Aorta (tissue), 5 donors: ENCODE data around the gene ADGRB3. TPM values are rescaled to one million over a fixed set of nuclear protein-coding genes. Genes with fewer than 3 reads are reported as not detected.

Experiments
- ATAC-seq: fragments of 200-7000 bp; cut with Tn5 transposase; one replicate; pipeline ENCODE4 v1.9.1; 2022; ENCODE audit warnings: moderate library complexity; ENCODE audit not compliant: low FRiP score
- DNase-seq, 2 donors: peaks; one replicate each; pipeline ENCODE4 v3.0.0-alpha.2; 2020
- H3K27ac ChIP-seq, 2 donors: one replicate each; pipeline ENCODE4 v1.5.1; 2013; ENCODE audit warnings: low read length in 2 of 2, mild to moderate bottlenecking in 2 of 2, moderate library complexity in 2 of 2, control low read depth in 1 of 2, inconsistent platforms in 1 of 2, low read depth in 1 of 2
- H3K27me3 ChIP-seq, 2 donors: one replicate each; pipeline ENCODE4 v1.6.1; 2013; ENCODE audit warnings: control low read depth in 1 of 2, low read length in 1 of 2, mild to moderate bottlenecking in 1 of 2, moderate library complexity in 1 of 2; ENCODE audit not compliant: insufficient read depth in 2 of 2, control insufficient read depth in 1 of 2
- H3K36me3 ChIP-seq, 2 donors: one replicate each; pipeline ENCODE4 v1.6.1; 2013; ENCODE audit warnings: control low read depth in 1 of 2, low read length in 1 of 2, mild to moderate bottlenecking in 1 of 2; ENCODE audit not compliant: insufficient read depth in 2 of 2, control insufficient read depth in 1 of 2
- H3K4me1 ChIP-seq, 2 donors: one replicate each; pipeline ENCODE4 v1.6.1; 2013; ENCODE audit warnings: low read length in 2 of 2, control low read depth in 1 of 2, mild to moderate bottlenecking in 1 of 2, moderate library complexity in 1 of 2; ENCODE audit not compliant: insufficient read depth in 2 of 2, control insufficient read depth in 1 of 2
- H3K4me3 ChIP-seq, 2 donors: one replicate each; pipeline ENCODE4 v1.5.1; 2013; ENCODE audit warnings: low read length in 2 of 2, control low read depth in 1 of 2, mild to moderate bottlenecking in 1 of 2
- H3K9me3 ChIP-seq: one replicate; pipeline ENCODE4 v1.6.1; 2013; ENCODE audit warnings: mild to moderate bottlenecking, low read length; ENCODE audit not compliant: control insufficient read depth
- WGBS, 2 donors: extraction: QIAGEN DNeasy Blood & Tissue Kit; methylation state at CpG; one replicate each; pipeline ENCODE4 v1.1.7; 2013; 5-methylcytosine and 5-hydroxymethylcytosine counted together
- intact Hi-C, 2 donors: fragments of 100-400 bp; cut with DNase I; formaldehyde crosslinking; loops; one replicate each; pipeline versions ENCODE4 v1.14.2 to v1.15.0; 2022
- long read RNA-seq, 2 donors: library from polyadenylated mRNA; unstranded; transcript quantifications; one replicate each; pipeline ENCODE4 v2.0.0, GENCODE V29; 2020 to 2021
- polyA plus RNA-seq, 2 donors: library from polyadenylated mRNA; stranded (reverse); fragments of 200-250 nt; gene quantifications; one replicate each; pipeline ENCODE4 v1.2.3, GENCODE V29; 2013
- total RNA-seq, 2 donors: library from RNA; stranded (reverse); fragmentation: NEBNext Ultra II Directional; extraction: Animal tissue kit (Norgen Biotek cat#: 25700); gene quantifications; one replicate each; pipeline ENCODE4 v1.2.1, GENCODE V29; 2021
- donor health status: healthy with polysubstance abuse.
- donor health status: Bipolar disorder and iron deficiency.
- donor health status: DM: no; HTN: no; CAD: no.
- donor health status: DM: no; HTN: no; CAD: no.
- donor health status: DM: yes; HTN: yes; CAD: no.

ADGRB3 gene
- total RNA-seq (1 to 10 TPM; 5.4 to 6.1 TPM), polyA plus RNA-seq (1 to 10 TPM in 1 of 2 donors, not detected in 1; 1.8 TPM)
- long read RNA-seq, donor 1, partial matches to known transcripts, result 0 of 8 reads
- long read RNA-seq, donor 1, other reads (novel, unspliced or antisense), result 8 of 8 reads
- long read RNA-seq, donor 2, partial matches to known transcripts, result 0 of 22 reads
- long read RNA-seq, donor 2, other reads (novel, unspliced or antisense), result 22 of 22 reads

DNA sequence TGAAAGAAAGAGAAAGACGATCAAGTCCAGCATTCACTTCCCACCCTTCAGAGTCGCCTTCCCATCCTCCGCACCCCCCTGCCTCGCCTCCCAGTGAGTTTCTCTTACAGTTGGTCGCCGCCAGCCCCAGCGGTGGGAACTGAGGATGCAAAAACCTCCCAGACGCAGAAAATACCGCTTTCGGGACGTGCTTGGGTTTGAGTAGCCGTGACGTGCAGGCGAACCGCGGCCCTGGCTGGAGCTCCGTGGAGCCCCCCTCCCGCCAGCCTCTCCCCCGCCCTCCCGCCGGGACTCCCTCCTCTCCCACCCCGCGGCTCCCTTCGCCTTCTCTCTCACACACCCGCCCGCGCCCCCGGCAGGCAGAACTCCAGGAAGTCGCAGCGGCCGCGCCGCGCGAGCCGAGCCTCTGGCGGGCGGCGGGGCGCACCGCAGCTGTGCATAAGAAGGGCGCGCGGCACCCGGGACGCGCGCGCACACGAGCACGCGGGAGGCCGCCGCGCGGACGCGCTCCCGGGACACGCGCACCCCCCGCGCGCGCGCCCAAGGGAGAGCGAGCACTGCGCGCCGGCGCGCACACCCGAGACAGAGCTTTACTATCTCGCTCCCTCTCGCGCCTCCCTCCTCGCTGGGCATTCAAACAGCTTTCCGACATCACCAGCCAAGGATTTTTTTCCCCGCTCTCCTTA is at the start of gene ADGRB3:
Gene ADGRB3 (plus strand): TSS at position 557 of the 686 bp plus-strand sequence. CDS start 3,394 bp downstream, outside the sequence.
- peak; percentile 94 for ATAC-seq
- intact Hi-C loops, result loop anchor here in 1 of 2 donors (5.0 kb wide), 1 partner anchor 332 kb away; no protein-coding TSS in a partner anchor
- 0 to 1% methylated on average over 55 to 79 of the region's 79 CpGs for WGBS, 2 donors

DNA sequence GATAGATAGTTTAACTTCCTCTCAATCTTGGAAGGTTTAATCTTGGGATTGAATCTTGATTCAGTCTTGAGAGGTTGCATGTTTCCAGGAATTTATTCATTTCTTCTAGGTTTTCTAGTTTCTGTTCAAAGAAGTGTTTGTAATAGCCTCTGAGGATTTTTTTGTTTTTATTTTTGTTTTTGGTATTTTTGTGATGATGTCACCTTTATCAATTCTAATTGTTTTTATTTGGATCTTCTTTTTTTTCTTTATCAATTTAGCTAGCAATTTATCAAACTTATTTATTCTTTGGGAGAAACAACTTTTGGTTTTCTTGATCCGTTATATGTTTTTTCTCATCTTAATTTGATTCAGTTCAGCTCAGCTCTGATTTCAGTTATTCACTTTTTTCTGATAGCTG is 41.5 kb upstream of the ADGRB3 start:
- intact Hi-C loops, result no loop called here
- H3K27me3 ChIP-seq, result no peaks in the 10 kb centered on the region
- DNase-seq, result no peak
- 88 to 100% methylated on average over 1 of the region's 1 CpG for WGBS, 2 donors
- H3K9me3 ChIP-seq, result no peaks in the 10 kb centered on the region
- no peak overlapping the region for H3K27ac ChIP-seq
- no peaks in the 10 kb centered on the region for H3K36me3 ChIP-seq
- H3K4me3 ChIP-seq, result no peak overlapping the region
- no peaks in the 10 kb centered on the region for H3K4me1 ChIP-seq
- no peak for ATAC-seq

More for the DNA sequence above, at the start of gene ADGRB3:
- Histone ChIP-seq H3K27me3 (no peaks in the 10 kb centered on the region), H3K36me3 (no peaks in the 10 kb centered on the region), H3K4me3 (peak within 1 kb of the TSS; percentile 59 to 84), H3K4me1 (no peaks in the 10 kb centered on the region), H3K27ac (no peak within 1 kb of the TSS), H3K9me3 (no peaks in the 10 kb centered on the region)
- DNase-seq, result peak; percentile 80 to 94

DNA sequence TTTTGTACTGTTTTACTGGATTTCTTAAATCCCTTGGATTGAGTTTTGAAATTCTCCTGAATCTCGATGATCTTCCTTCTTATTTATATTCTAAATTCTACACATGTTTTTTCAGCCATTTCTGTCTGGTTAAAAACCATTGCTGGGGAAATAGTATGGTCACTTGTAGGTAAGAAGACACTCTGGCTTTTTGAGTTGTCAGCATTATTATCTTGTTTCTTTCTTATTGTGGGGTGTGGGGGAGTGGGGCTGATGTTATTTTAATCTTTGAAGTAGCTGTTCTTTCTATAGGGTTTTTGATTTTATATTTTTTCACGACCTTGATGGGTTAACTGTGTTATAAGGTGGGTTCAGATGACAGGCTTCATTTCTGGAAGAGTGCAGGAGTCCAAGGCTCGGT is 37.4 kb upstream of the ADGRB3 start:
- Histone ChIP-seq H3K4me1 (no peaks in the 10 kb centered on the region), H3K27me3 (no peaks in the 10 kb centered on the region), H3K9me3 (no peaks in the 10 kb centered on the region), H3K4me3 (no peak overlapping the region), H3K27ac (no peak overlapping the region), H3K36me3 (no peaks in the 10 kb centered on the region)
- ATAC-seq (no peak), DNase-seq (no peak)
- WGBS, 2 donors, result 53 to 56% methylated on average over 3 of the region's 3 CpGs
- intact Hi-C loops, result no loop called here

DNA sequence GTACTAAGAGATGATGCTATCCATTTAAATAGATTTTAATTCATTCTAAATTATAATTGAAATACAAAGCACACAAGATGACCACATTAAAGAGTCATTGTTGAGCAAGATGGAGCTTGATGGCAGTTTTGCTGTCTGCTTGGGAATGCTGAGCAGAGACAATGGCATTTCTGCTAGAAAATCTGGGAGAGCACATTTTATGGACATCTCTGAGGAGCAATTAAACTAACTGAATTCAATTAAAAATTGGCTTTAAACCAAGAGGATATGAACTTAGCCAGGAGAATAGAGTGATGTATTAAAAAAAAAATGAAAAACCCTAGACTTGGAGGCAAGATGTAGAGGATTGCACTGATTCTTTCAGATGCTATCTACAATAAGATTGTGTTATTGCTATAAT is 19.1 kb upstream of the ADGRB3 start:
- DNase-seq (no peak), ATAC-seq (no peak)
- Histone ChIP-seq H3K36me3 (no peaks in the 10 kb centered on the region), H3K9me3 (no peaks in the 10 kb centered on the region), H3K27ac (no peak overlapping the region), H3K4me1 (no peaks in the 10 kb centered on the region), H3K27me3 (no peaks in the 10 kb centered on the region), H3K4me3 (no peak overlapping the region)
- intact Hi-C loops, result no loop called here

DNA sequence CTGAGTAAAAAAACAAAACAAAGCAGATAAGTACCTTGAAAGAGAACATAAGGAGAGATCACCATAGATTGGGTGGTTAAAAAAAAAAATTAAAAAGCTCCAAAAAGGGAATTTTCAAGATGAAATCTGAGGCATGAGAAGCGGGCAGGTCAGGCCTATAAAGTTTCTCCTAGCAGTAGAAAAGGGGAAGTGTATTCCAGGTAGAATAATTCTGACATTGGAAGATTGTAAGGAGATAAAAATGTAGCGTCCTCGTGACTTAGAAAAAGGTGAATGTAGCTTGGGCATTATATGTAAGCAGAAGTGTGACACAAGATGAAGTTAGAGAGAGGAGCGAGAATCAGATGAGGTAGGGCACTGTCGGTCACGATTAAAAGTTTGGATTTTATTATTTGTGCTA is 9.1 kb upstream of the ADGRB3 start:
- Histone ChIP-seq H3K27me3 (no peaks in the 10 kb centered on the region), H3K4me3 (no peak overlapping the region), H3K4me1 (no peaks in the 10 kb centered on the region), H3K9me3 (no peaks in the 10 kb centered on the region), H3K36me3 (no peaks in the 10 kb centered on the region), H3K27ac (no peak overlapping the region)
- DNase-seq (no peak), ATAC-seq (no peak)
- 94 to 95% methylated on average over 6 of the region's 6 CpGs for WGBS, 2 donors
- intact Hi-C loops, result no loop called here

DNA sequence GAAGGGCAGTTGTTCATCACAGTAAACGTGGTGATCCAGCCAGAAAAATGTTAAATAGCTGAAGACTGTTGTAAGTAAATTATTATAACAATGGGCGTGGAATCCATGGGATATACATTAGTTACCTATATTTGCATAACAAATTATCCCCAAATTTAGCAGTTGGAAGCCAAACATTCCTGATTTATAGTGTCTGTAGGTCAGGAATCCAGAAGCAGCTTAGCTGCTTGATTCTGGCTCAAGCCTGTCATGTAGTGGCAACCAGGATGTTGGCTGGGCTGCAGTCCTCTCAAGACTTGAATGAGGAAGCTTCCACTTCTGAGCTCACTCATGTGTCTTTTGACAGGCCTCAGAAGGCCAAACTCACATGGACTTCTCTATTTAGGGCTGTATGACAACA is 6.9 kb upstream of the ADGRB3 start:
- Histone ChIP-seq H3K9me3 (no peaks in the 10 kb centered on the region), H3K4me1 (no peaks in the 10 kb centered on the region), H3K27ac (no peak overlapping the region), H3K4me3 (no peak overlapping the region), H3K27me3 (no peaks in the 10 kb centered on the region), H3K36me3 (no peaks in the 10 kb centered on the region)
- DNase-seq (no peak), ATAC-seq (no peak)
- 53 to 69% methylated on average over 2 of the region's 2 CpGs for WGBS, 2 donors
- intact Hi-C loops, result no loop called here

DNA sequence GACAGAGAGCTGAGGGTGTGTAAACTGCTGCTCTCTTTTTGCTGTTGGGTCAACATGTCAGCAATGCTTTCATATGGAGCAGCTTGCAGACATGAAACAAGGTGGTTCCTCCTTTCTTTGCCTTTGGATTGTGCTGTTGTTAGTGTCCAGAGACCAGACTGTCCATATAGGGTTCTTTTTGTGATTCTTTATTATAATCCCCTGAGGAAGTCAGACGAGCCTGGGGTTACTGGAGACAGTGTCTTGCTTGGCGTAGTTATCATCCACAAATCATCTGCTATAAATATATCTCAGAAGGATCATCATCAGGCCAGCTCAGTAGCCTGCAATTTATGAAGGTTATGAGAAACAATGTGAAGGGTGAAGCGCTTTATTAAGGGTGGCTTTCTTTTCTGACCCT is 2.3 kb upstream of the ADGRB3 start:
- intact Hi-C loops, result no loop called here
- whole genome bisulfite sequencing, 2 donors, result 62 to 72% methylated on average over 3 of the region's 3 CpGs

DNA sequence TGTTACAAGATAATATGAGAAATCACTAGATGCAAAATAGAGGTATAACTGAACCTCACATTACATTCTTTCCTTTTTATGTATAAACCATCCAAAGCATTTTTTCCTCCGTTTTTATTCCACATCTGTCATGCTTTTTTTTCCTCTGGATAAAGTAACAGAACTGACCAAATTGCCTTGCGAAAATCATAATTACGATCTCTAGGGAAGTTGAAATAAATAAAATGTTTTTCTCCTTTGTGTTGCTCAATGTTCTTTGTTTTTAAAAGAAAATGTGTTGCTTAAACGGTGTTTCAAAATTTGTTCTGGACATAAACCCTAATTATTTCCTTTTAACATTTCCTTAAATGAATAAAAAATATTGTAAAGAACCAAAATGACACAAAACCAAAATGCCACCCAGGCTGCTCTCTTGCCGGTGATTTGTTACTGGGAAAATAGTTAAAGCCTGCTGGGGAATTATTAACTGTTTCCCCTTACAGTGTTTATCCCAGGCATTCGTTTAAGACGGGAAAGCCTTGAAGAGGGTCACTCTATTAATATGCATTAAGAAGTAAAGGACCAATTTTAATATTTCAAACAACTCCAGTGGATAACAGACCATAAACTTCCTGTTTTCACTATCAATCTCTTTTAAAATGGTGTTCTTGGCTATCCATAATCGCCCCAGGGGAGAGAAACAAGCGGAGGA is 1.7 kb upstream of the ADGRB3 start:
- H3K4me3 ChIP-seq, result peak overlapping the region in 1 of 2 donors; percentile 59
- intact Hi-C loops, result no loop called here
- no peaks in the 10 kb centered on the region for H3K9me3 ChIP-seq
- 30 to 36% methylated on average over 9 of the region's 9 CpGs for WGBS, 2 donors
- no peaks in the 10 kb centered on the region for H3K36me3 ChIP-seq
- DNase-seq (no peak), ATAC-seq (no peak)
- H3K27me3 ChIP-seq, result no peaks in the 10 kb centered on the region
- H3K4me1 ChIP-seq, result no peaks in the 10 kb centered on the region
- no peak overlapping the region for H3K27ac ChIP-seq

More for the DNA sequence above, 2.3 kb upstream of the ADGRB3 start:
- H3K27ac ChIP-seq, result no peak overlapping the region
- no peaks in the 10 kb centered on the region for H3K27me3 ChIP-seq
- DNase-seq (no peak), ATAC-seq (no peak)
- H3K36me3 ChIP-seq, result no peaks in the 10 kb centered on the region
- H3K9me3 ChIP-seq, result no peaks in the 10 kb centered on the region
- no peak overlapping the region for H3K4me3 ChIP-seq
- no peaks in the 10 kb centered on the region for H3K4me1 ChIP-seq
